ENCODE measurements around the gene LRP1B.

LRP1B gene

DNA sequence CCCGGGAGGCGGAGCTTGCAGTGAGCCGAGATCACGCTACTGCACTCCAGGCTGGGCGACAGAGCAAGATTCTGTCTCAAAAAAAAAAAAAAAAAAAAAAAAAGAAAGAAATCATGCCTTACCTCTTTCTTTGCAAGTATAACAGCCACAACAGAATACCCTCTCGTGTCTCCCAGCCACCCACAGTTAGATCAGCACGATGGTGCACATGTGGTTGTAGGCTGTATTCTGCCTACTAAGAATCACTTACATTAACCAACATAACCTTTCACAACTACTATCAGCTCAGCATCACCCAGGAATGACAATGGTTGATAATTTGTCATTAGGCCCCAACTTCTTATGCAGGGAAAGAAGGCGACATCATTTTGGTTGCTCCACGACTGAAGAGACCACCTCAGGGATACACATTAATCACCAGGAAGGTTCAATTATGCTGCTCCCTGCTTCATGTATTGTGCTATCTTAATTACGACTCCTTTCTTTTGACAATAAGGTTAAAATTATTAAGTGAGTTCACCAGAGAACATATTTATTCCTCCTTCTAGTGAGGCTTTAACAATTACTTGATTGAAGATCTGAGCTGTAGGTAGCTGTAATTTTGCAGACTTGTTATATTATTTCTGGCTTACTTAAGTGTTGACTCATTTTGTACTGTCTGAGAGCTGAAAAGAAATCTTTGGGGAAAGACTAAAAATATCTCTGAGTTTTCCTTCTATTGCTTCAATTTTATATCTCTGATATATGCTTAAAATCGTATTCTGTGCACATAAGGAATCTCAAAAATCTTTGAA lies 120.1 kb downstream of the LRP1B start:
- H4K20me1 ChIP-seq: no peaks in the 10 kb centered on the region

DNA sequence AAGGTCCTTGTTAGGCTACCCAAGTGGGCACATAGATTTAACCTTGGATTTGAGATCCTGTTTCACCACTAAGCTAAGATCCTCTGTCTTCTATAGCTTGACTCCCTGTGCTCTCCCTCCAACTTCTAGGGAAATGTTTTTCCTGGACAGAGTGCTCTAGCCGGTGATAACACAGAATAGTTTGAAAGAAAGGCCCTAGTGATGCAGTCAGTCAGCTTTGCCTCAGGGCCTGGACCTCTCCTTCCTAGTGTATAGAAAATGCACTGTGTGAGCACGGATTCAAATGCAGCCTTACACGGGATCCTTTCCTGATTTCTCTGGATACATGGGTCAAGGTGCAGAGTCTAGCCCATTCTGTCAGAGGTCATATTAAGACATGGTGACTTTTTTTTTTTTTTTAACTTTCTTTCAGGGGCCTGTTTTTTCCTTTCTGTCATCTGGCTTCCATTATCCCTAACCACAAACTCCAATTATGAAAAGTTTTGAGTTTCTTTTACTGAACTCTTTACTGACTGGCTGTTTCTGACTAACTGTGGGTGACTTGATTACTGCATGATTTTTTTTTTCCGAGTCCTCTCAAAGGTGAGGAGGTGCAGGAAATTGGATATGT lies 122.6 kb downstream of the LRP1B start:
- Histone ChIP-seq H3K4me1 (no peaks in the 10 kb centered on the region), H3K27ac (no peak overlapping the region), H3K4me3 (no peak overlapping the region), H3K9ac (no peak overlapping the region), H3K4me2 (no peak overlapping the region), H3K27me3 (no peaks in the 10 kb centered on the region), H3K36me3 (no peaks in the 10 kb centered on the region), H3K9me3 (replicated peaks in 1 of 11) (no peaks in the 10 kb centered on the region), H4K20me1 (no peaks in the 10 kb centered on the region)
- TF ChIP-seq Cebpa-rat (IDR thresholded peaks at IDR 0.05): no peak

More for the DNA sequence above, 120.1 kb downstream of the LRP1B start:
- H3K4me1 ChIP-seq: no peaks in the 10 kb centered on the region
- H3K9me3 ChIP-seq (replicated peaks in 1 of 11): no peaks in the 10 kb centered on the region
- no peaks in the 10 kb centered on the region for H3K36me3 ChIP-seq
- H3K27ac ChIP-seq: no peak overlapping the region
- TF ChIP-seq Cebpa-rat (IDR thresholded peaks at IDR 0.05): no peak
- no peak overlapping the region for H3K9ac ChIP-seq
- no peaks in the 10 kb centered on the region for H3K27me3 ChIP-seq
- H3K4me2 ChIP-seq: no peak overlapping the region
- no peak overlapping the region for H3K4me3 ChIP-seq

DNA sequence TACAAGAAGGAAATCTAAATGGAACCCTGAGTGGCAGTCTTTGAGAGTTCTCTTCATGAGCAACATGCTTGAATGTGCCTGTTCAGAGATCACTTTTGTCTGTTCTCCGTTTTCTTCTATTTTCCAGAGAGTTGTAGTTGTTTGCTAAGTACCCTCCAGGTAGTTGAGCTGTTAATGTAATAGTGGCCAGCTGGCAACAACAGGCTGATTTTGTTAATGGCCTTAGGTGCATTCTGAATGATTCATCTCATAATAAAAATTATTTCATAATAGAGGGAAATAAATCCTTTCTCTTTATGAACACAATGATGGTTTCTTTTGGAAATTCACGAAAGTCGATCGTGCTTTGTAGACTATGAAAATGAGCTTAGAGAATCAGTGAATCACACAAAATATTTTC lies 136.8 kb downstream of the LRP1B start:
- no peaks in the 10 kb centered on the region for H4K20me1 ChIP-seq
- no peaks in the 10 kb centered on the region for H3K27me3 ChIP-seq
- H3K4me1 ChIP-seq: no peaks in the 10 kb centered on the region
- no peak overlapping the region for H3K4me2 ChIP-seq
- H3K9ac ChIP-seq: no peak overlapping the region
- no peak overlapping the region for H3K27ac ChIP-seq
- no peaks in the 10 kb centered on the region for H3K9me3 ChIP-seq (replicated peaks in 1 of 11)
- no peak overlapping the region for H3K4me3 ChIP-seq
- TF ChIP-seq Cebpa-rat (IDR thresholded peaks at IDR 0.05): no peak
- no peaks in the 10 kb centered on the region for H3K36me3 ChIP-seq

DNA sequence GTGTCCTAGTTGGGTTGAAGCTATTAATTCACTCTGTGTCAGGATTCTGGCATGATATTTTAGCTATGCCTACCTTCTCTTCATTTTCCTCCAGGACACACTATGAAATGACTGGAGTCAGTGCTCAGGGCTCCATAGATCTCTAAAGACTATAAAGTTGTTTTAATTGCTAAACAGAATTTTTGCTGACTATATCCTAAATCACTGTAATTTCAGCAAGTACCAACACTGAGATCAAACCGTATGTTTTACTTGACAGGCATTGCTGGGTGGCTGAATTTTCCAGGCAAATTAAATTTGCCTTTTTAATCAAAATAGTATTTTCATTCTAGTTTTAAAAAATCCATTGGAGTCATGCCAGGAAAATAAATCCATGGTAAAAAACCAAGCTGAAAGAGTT lies 138.1 kb downstream of the LRP1B start:
- H3K4me1 ChIP-seq: no peaks in the 10 kb centered on the region
- H3K4me3 ChIP-seq: no peak overlapping the region
- H3K27me3 ChIP-seq: no peaks in the 10 kb centered on the region
- no peak overlapping the region for H3K4me2 ChIP-seq
- no peak for TF ChIP-seq Cebpa-rat (IDR thresholded peaks at IDR 0.05)
- H4K20me1 ChIP-seq: no peaks in the 10 kb centered on the region
- no peaks in the 10 kb centered on the region for H3K36me3 ChIP-seq
- H3K27ac ChIP-seq: no peak overlapping the region
- no peaks in the 10 kb centered on the region for H3K9me3 ChIP-seq (replicated peaks in 1 of 11)
- H3K9ac ChIP-seq: no peak overlapping the region

DNA sequence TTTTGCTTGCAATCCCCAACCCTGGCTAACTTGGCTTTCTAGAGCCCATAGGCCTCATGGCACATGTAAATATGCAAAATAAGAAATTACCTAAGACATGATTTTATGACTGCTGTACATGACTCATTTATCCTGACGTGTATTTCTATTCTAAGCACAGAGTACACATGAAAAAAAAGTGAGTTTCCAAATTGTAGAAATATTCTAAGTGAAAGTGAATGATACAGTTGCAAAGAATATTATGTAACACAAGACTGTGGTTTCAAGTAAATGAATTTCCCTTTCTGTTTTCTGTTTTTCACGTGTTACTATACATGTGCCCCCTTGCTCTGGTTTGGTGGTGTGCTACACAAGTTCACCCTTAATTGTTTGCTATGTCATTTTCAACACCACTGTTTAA lies 162.4 kb downstream of the LRP1B start:
- Histone ChIP-seq H3K9ac (no peak overlapping the region), H4K20me1 (no peaks in the 10 kb centered on the region), H3K4me1 (no peaks in the 10 kb centered on the region), H3K27me3 (no peaks in the 10 kb centered on the region), H3K4me2 (no peak overlapping the region), H3K4me3 (no peak overlapping the region), H3K27ac (no peak overlapping the region), H3K9me3 (replicated peaks in 1 of 11) (no peaks in the 10 kb centered on the region), H3K36me3 (no peaks in the 10 kb centered on the region)
- TF ChIP-seq Cebpa-rat (IDR thresholded peaks at IDR 0.05): no peak

DNA sequence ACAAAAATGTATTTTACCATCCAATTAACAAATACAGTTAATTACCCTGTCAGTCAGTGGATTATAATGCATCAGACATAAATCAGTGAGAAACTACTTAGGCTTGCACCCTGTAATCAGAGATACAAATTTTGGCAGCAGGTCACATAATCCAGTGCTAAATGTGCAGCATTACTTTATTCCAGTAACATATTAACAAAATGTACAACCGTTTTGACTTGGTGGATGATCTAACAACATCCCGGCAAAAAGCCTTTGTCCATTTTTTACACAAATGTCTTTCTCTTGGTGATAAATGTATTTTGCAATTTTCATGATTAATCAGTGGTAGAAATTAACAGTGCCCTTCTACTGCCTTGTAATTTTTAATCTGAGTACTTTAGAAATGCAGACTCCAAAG lies 162.8 kb downstream of the LRP1B start:
- Histone ChIP-seq H4K20me1 (no peaks in the 10 kb centered on the region), H3K27ac (no peak overlapping the region), H3K27me3 (no peaks in the 10 kb centered on the region), H3K4me3 (no peak overlapping the region), H3K4me2 (no peak overlapping the region), H3K36me3 (no peaks in the 10 kb centered on the region), H3K9me3 (replicated peaks in 1 of 11) (no peaks in the 10 kb centered on the region), H3K4me1 (no peaks in the 10 kb centered on the region), H3K9ac (no peak overlapping the region)
- TF ChIP-seq Cebpa-rat (IDR thresholded peaks at IDR 0.05): no peak

DNA sequence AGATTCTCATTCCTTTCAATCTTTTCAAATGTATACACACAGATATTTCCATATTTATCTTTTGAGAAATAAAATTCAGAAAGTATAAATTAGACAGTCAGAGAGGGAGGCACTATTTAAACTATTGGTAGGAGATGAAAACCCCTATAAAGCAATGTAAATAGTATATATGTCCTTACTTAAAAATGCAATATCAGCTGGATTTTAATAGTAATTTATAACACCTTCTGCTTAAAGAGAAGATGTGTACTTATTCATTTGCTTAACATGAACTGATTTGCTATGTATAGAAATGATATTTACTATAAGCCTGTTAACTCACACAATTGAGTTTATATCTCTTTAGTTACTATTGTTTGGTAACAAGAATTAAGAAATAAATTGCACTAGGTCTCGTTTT lies 163.3 kb downstream of the LRP1B start:
- H3K9me3 ChIP-seq (replicated peaks in 1 of 11): no peaks in the 10 kb centered on the region
- no peak overlapping the region for H3K9ac ChIP-seq
- no peak overlapping the region for H3K27ac ChIP-seq
- no peaks in the 10 kb centered on the region for H3K27me3 ChIP-seq
- no peaks in the 10 kb centered on the region for H3K36me3 ChIP-seq
- no peaks in the 10 kb centered on the region for H4K20me1 ChIP-seq
- H3K4me3 ChIP-seq: no peak overlapping the region
- no peak overlapping the region for H3K4me2 ChIP-seq
- no peak for TF ChIP-seq Cebpa-rat (IDR thresholded peaks at IDR 0.05)
- H3K4me1 ChIP-seq: no peaks in the 10 kb centered on the region

DNA sequence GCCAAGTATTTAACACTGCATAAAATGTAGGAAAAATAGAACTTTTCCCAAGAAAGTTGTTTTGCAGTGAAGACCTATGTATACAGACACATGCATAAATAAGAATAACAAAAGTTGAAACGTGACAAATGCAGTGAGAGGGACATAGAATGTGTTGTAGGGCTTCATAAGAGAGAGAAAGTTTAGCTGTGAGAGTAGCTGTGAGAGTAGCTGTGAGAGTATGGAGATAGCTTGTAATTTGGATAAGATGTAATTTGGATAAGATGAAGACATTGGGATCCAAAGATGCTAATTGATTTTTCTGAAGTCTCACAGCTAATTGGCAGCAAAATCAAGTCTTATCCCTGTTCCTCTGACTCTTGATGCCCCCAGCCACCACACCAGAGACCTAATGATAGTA lies 170.9 kb downstream of the LRP1B start:
- Histone ChIP-seq H4K20me1 (no peaks in the 10 kb centered on the region), H3K9ac (no peak overlapping the region), H3K4me3 (no peak overlapping the region), H3K36me3 (no peaks in the 10 kb centered on the region), H3K27ac (no peak overlapping the region), H3K4me1 (no peaks in the 10 kb centered on the region), H3K4me2 (no peak overlapping the region), H3K9me3 (replicated peaks in 1 of 11) (no peaks in the 10 kb centered on the region), H3K27me3 (no peaks in the 10 kb centered on the region)
- TF ChIP-seq Cebpa-rat (IDR thresholded peaks at IDR 0.05): no peak

DNA sequence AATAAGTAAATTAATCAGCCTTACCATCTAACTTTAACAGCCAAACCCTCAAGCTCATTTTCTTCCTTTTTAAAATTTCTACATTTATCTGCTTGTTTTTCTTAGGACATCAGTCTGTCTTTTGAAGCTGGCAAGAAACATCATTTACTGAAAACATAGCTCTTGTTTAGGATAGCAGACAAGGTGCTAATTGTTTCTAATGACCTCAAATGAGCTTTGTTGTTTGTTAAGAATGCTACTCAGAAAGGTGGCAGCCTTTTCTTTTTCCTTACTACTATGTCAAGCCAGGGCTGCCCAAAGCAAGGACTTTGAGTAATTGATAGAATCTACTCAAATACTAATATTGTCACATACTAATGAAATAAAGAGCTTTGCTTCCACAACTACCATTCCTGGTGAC lies 171.8 kb downstream of the LRP1B start:
- no peak overlapping the region for H3K27ac ChIP-seq
- H3K36me3 ChIP-seq: no peaks in the 10 kb centered on the region
- H3K4me2 ChIP-seq: no peak overlapping the region
- H3K9me3 ChIP-seq (replicated peaks in 1 of 11): no peaks in the 10 kb centered on the region
- no peaks in the 10 kb centered on the region for H3K27me3 ChIP-seq
- no peak for TF ChIP-seq Cebpa-rat (IDR thresholded peaks at IDR 0.05)
- no peak overlapping the region for H3K9ac ChIP-seq
- H3K4me1 ChIP-seq: no peaks in the 10 kb centered on the region
- H3K4me3 ChIP-seq: no peak overlapping the region
- H4K20me1 ChIP-seq: no peaks in the 10 kb centered on the region

DNA sequence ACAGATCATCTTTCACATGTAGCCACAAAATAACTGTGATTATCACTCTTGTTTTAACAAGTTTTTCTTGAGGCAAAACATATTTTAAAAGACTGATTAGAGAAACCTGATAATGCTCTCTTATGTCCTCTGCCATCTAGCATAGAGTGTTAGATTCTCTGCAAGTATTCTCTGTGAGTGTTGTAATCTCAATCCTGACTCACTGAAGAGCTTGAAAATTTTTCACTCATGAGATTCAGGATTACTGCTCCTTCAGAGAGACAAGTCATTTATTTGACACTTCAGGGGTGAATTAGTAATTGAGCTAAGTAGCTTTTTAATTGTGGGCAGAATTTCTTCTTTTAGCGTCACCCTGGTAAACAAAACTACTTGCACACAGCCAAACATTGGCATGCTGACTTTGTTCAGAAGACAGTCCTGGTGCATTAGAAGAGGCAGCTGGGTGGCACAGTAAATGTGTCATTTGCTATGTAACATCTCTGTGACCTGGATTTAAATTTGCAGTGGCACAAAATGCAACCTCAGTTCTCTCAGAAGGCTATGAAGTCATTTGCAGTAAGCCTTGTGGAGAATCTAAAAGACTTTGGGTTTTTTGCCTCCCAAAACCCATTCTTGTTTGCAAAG lies 172.9 kb downstream of the LRP1B start:
- Histone ChIP-seq H3K27me3 (no peaks in the 10 kb centered on the region), H3K4me3 (no peak overlapping the region), H3K27ac (no peak overlapping the region), H3K4me1 (no peaks in the 10 kb centered on the region), H4K20me1 (no peaks in the 10 kb centered on the region), H3K9me3 (replicated peaks in 1 of 11) (no peaks in the 10 kb centered on the region), H3K4me2 (no peak overlapping the region), H3K36me3 (no peaks in the 10 kb centered on the region), H3K9ac (no peak overlapping the region)
- TF ChIP-seq Cebpa-rat (IDR thresholded peaks at IDR 0.05): no peak

Measured in BLaER1 treated with 17β-estradiol and CSF1 and Interleukin-3, amounts not matched to agents 10 nM and 100 nM (cell line).